Superior temporal gyrus (tissue), 1 donor: ENCODE measurements around the gene LHX6.

ENCODE experiments used
- DNase-seq: peaks from one replicate; pipeline ENCODE4 v3.0.0-alpha.2; 2016; ENCODE audit errors: extremely low spot score

LHX6 gene

DNA sequence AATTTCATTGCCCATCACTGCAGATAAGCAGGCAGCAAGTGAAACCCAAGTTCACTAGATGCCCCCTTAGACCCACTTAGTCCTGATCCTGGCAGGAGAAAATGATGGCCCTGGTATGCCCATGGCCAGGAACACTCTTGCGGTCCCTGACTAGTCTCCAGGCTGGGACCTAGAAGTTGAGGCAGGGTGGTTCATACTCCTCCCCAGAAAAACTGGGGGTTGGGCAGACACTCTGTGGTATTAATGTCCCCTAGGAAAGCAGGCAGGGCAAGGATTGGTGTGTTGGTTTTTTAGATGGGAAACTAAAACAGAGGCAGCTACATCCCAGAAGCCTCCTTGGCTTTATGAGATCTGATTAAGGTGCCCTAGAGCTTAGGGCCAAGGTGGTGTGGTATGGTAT is 13.1 kb downstream of the LHX6 start:
- DNase-seq = no peak

DNA sequence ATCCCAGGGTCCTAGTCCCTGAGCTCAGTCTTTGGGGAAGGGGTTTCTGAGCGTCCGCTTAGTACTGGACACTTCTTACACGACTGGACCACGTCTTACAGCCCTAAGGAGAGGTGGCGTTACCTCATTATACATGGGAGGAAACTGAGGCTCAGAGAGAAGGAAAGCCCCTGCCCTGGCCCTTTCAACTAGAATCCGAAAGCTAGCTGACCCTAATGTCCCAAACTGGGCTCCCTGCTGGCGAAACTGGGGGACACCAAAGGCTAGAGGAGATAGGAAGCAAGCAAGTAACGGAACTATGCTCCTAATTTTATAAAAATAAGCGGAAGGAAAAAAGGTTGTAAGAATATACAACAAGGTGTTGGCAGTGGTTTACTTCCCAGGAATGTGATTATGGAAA is 14.2 kb downstream of the LHX6 start:
- no peak for DNase-seq

GRCh38 chr9:122213589-122214413 is 15.0 kb downstream of the LHX6 start:
- DNase-seq = no peak

DNA sequence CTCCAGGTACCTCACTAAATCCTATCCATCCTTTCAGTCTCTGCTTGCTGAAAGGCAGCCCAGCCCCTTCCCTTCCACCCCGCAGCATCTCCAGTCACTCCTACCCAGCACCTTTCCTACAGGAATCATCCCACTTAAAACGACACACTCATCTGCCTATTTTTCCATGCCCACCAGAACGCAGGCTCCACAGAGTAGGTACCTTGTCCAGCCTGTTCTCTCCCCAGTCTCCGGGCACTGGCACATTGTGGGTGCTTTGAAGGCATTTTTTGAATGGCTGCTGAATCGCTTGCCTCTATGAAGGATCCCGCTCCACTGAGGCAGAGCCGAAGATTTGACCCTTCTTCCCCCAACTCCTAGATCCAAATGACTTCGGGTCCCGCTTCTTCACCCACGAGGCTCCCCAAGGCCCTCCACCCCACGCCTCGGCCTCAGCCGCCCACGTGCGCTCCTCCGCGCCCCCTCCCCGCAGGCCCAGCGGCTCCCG is 15.6 kb downstream of the LHX6 start:
- no peak for DNase-seq

GRCh38 chr9:122212473-122213004 is 16.2 kb downstream of the LHX6 start:
- no peak for DNase-seq

GRCh38 chr9:122209451-122209850 is 19.3 kb downstream of the LHX6 start:
- DNase-seq = no peak

DNA sequence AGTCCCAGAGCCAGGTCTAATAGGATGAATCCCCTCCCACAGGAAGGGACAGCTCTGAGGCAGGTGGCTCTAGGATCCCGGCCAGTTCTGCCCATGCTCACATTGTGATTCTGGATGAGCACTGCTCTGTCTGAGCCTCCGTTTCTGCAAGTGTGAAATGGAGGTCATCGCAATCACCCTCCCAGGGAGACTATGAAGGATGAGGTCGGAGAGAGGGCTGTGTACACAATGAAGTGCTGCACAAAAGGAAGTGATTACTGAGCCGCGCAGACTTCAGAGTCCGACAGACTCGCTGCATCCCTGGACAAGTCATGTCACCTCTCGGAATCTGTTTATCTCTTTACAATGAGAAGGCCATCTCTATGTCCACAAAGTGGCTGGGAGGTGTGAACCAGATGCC is 21.7 kb downstream of the LHX6 start:
- no peak for DNase-seq

DNA sequence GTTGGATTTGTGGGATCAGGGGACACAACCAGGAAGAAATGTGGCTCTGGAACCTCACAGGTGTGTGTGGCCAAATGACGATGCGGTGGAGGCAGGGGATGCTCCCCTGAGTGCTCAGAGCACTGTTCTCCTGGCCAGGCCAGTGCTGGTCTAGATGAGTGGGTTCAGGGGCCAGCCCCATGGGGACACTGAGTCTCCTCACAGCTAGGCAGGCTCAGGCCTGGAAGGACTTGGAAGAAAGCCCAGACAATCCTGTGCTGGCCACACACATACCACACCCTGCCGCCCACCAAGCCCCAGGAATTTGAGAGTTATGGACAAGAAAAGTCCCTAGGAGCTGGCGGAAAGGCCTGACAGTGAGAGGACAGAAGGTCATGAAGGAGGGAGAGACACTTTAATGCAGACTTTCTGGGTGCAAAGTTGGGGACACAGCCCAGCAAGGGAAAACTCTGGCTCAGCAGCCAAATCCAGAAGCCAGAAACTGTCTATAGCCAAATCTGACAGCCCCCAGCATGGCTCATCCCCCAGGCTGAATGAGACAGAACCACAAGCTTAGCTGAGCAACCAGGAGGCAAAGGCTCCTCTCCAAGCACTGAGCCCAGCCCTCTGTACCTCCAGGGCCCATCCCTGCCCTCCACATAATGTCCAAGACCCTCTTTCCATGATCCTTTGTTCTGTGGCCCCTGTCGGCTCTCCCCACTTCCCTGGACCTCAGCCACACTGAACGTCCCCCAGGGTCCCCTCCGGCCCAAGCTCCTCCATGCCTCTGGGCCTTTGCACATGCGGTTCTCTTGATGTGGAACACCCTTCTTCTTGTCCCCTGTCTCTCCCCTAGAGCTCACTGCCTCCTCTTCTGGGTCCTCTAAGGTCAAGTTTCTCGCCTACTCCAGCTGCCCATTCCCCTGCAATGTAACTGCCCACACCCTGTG is 22.4 kb downstream of the LHX6 start:
- no peak for DNase-seq

GRCh38 chr9:122205176-122205575 is 23.6 kb downstream of the LHX6 start:
- DNase-seq = no peak

DNA sequence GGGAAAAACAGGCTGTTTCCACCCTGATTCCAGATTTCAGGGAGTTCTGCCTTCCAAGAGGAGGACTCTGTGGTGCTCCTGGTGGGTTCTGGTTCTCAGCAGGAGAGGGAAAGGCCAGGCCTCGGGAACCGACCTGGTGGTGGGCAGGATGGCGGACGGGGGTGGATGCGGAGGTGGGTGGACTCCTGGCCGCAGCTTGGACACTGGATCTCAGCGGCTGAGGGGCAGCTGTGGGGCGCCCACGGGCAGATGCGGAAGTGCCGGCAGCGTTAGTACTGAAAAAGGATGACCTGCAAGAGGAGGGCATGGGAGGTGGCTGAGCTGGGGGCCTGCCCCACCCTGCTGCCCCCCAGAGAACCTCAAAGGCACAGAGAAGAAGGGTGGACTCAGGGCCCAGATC is 24.3 kb downstream of the LHX6 start:
- DNase-seq = no peak

DNA sequence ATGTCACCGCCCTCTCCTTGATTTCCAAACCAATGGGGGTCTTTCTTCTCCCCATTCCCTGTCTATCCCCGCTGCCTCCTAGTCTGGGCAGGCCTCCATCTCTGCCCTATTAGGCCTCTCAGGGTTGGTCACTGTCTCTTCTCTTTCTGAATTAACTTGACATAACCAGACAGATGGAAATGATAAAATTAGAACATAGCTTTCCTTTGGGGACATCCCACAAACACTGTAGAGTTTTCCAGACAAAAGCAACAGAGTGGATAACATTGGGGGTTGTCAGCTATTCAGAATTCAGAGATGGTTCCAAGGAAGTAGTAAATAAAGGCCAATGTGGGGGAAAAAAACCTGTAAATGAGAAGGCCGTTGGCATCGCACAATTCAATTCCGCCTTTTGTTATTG is 24.7 kb downstream of the LHX6 start:
- no peak for DNase-seq

DNA sequence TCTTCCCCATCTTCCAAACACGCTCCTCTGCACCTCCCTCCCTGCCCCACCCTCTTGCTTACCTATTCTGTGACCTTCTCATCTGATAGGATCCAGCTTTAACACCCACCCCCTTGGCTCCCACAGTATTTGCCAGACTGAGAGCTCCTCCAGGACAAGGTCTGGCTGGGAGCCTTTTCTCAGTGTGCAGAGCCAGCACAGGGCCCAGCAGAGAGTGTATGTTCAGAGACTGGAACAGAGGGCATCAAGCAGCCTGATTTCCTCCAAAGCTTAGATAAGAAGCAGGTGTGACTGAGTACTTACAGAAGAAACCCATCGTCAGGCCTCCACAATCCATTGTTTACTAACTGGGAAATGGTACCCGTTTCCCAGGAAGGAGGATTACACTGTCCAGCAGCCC is 26.6 kb downstream of the LHX6 start:
- DNase-seq = no peak

- DNase-seq = no peak
Measured at GRCh38 chr9:122201641-122202040, 27.1 kb downstream of the LHX6 start.

DNA sequence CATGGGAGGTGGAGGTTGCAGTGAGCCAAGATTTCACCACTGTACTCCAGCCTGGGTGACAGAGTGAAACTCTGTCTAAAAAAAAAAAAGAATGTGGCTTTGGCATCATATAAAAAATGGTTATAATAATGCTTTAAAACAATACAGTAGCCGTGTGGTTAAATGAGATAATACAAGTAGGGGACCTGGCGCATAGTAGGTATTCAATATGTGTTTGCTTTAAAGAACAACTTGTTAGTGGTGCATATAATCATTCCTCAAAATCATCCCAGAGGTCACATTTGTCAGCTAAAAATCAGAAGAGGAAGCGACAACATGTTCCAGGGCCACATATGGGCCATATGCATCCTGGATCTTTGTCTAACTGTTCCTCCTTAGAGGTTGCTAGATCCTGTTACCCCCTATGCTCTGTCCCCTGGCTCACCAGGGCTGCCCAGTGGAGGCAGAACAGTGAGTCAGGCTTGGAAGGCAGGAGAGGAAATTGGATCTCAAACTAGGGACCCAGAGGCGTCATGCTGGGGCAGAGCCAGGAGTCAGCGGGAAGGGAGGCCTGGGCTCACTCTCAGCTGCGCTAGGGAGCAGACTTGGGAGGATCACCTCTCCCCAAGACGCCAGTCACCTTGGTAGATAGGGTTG is 27.7 kb downstream of the LHX6 start:
- no peak for DNase-seq

- no peak for DNase-seq
Measured at GRCh38 chr9:122197882-122198281, 30.9 kb downstream of the LHX6 start.

DNA sequence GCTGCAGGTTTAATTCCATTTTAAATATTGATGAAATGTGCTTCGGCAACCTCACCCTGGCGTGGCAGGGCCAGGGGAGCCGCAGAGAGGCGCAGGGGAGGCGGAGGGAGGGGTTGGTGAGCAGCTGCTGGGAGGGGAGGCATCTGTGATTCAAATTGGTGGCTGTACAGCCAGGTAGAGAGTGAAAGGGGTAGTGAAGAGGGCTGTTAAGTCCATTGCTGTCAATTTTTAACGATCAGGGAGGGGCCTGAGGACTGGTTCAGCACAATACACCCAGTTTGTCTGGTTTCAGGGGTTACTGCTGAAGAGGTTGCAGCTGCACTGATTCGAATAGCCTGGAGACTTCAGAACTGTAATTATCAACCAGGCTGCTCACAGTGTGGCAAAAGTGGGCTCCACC is 31.3 kb downstream of the LHX6 start:
- no peak for DNase-seq

DNA sequence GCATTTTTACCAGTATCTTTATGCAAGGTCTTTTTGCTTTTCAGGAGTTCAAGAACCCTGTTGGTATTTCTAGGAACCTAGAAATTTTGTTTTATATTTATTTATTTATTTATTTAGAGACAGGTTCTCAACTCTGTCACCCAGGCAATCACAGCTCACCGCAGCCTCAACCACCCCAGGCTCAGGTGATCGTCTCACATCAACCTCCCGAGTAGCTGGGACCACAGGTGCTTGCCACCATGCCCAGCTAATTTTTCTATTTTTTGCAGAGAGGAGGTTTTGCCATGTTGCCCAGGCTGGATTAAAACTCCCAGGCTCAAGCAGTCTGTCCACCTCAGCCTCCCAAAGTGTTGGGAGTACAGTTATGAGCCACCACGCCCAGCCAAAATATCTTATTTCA is 32.9 kb downstream of the LHX6 start:
- DNase-seq = no peak

GRCh38 chr9:122193651-122194050 is 35.1 kb downstream of the LHX6 start:
- no peak for DNase-seq

- DNase-seq = no peak
Measured at GRCh38 chr9:122192914-122193525, 35.7 kb downstream of the LHX6 start.

DNA sequence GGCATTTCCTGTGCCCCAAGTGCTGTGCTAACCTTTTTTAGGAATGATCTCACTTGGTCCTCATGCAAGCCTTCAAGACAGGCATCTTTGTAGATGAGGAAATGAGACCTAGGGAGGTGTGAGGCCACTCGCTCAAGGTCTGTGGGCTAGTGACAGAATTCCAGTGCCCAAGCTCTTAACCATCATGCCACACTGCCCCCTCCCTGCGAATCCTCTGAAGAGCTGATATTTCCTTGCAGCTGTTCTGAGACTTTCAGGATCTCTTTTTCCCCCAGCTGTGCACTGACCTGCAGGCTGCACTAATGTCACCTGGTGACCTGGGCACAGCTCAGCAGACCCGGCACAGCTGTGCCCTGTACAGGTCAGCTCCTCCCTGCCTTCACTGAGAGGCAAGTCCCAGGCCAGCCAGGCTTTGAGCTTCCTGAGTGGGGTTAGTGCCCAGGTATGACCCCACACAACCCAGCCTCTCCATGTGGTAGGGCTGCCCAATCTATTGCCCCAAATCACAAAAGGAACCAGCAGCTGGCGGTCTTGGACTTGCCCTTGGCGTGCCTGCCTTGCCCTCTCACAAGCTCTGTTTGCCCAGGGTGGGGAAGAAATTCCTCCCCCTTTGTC is 36.4 kb downstream of the LHX6 start:
- no peak for DNase-seq

- DNase-seq = no peak
Measured at GRCh38 chr9:122191584-122191983, 37.2 kb downstream of the LHX6 start.
